ENCODE results near the gene RUNX3. TPM values are rescaled to one million over a fixed set of nuclear protein-coding genes. Genes with fewer than 3 reads are reported as not detected.

RUNX3 gene
- polyA plus RNA-seq, 1 experiment: 0.23 TPM

DNA sequence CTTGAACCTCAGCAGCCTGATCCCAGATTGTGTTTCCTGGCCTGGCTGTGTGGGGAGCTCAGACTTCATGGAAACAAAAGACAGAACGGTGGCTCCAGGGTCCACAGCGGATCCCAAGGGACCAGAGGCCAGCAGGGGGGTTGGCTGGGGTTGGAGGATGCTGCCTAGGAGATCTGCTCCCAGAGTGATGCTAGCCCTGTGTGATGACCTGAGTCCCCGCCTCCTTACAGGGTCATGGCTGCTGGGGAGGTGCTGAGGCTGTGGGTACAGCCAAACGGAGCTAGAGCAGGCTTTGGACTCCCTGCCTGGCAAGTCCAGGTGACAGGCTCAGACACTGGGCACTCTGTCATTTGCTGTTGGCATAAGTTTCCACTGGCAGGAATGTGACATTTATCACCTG lies 11.5 kb upstream of the RUNX3 start:
- no peak for TF ChIP-seq CTCF (IDR thresholded peaks at IDR 0.05; ENCODE audit: insufficient read depth, low read depth, low read length)
- Histone ChIP-seq H3K4me3 (ENCODE audit: low read depth, low read length) (no peak overlapping the region), H3K27me3 (ENCODE audit: control insufficient read depth, insufficient read depth, low read length) (peaks cover 10% of the 10 kb centered on the region), H3K36me3 (ENCODE audit: control insufficient read depth, insufficient read depth, low read length) (no peaks in the 10 kb centered on the region)
- ChIA-PET CTCF (interaction anchor here (0.7 to 3.7 kb wide), 3 partner anchors 9 to 102 kb away, joined by 3 to 25 read pairs (median 5); no protein-coding TSS in a partner anchor), POLR2A (no interaction called here)
- DNase-seq (ENCODE audit: low read depth): no peak

DNA sequence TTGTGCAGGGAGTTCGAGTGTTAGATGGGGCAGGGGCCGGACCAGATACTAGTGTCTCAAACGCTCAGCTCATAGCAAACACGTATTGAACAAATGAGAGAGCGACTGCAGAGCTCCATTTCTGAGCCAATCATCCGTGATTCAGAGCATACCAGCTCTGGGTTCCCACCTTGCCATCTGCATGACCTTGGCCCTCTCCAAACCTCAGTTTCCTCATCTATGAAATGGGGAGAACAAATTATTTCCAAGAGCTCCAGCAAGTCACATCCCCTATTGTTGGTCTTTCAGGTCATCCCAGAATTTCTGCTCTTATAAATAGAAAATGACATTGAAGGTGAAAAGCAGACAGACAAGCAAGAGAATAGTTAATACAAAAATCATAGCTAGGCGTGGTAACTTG lies 10.2 kb upstream of the RUNX3 start:
- H3K36me3 ChIP-seq (ENCODE audit: control insufficient read depth, insufficient read depth, low read length): no peaks in the 10 kb centered on the region
- peaks cover 10% of the 10 kb centered on the region for H3K27me3 ChIP-seq (ENCODE audit: control insufficient read depth, insufficient read depth, low read length)
- ChIA-PET POLR2A (no interaction called here), CTCF (interaction anchor here (0.8 to 3.7 kb wide), 3 partner anchors 10 to 97 kb away, joined by 3 to 25 read pairs (median 4); partner anchors contain the start of gene RUNX3)
- TF ChIP-seq CTCF (IDR thresholded peaks at IDR 0.05; ENCODE audit: insufficient read depth, low read depth, low read length): no peak
- H3K4me3 ChIP-seq (ENCODE audit: low read depth, low read length): no peak overlapping the region
- DNase-seq (ENCODE audit: low read depth): no peak

GRCh38 chr1:24939675-24940193 lies 9.7 kb upstream of the RUNX3 start:
- CTCF ChIA-PET: interaction anchor here (0.8 to 3.7 kb wide), 3 partner anchors 10 to 98 kb away, joined by 3 to 25 read pairs (median 4); partner anchors contain the start of gene RUNX3
- POLR2A ChIA-PET: no interaction called here
- Histone ChIP-seq H3K27me3 (ENCODE audit: control insufficient read depth, insufficient read depth, low read length) (peaks cover 9% of the 10 kb centered on the region), H3K4me3 (ENCODE audit: low read depth, low read length) (no peak overlapping the region), H3K36me3 (ENCODE audit: control insufficient read depth, insufficient read depth, low read length) (no peaks in the 10 kb centered on the region)
- TF ChIP-seq CTCF (IDR thresholded peaks at IDR 0.05; ENCODE audit: insufficient read depth, low read depth, low read length): no peak
- DNase-seq (ENCODE audit: low read depth): no peak

- TF ChIP-seq CTCF (IDR thresholded peaks at IDR 0.05; ENCODE audit: insufficient read depth, low read depth, low read length): no peak
- Histone ChIP-seq H3K36me3 (ENCODE audit: control insufficient read depth, insufficient read depth, low read length) (no peaks in the 10 kb centered on the region), H3K4me3 (ENCODE audit: low read depth, low read length) (no peak overlapping the region), H3K27me3 (ENCODE audit: control insufficient read depth, insufficient read depth, low read length) (peaks cover 9% of the 10 kb centered on the region)
- no peak for DNase-seq (ENCODE audit: low read depth)
- ChIA-PET POLR2A (no interaction called here), CTCF (interaction anchor here (1.1 to 3.7 kb wide), 2 partner anchors 90 to 99 kb away, joined by 3 to 25 read pairs; no protein-coding TSS in a partner anchor)
These were observed 9.1 kb upstream of the RUNX3 start for GRCh38 chr1:24939040-24939674.

GRCh38 chr1:24938276-24938675 lies 8.2 kb upstream of the RUNX3 start:
- no peak for TF ChIP-seq CTCF (IDR thresholded peaks at IDR 0.05; ENCODE audit: insufficient read depth, low read depth, low read length)
- H3K4me3 ChIP-seq (ENCODE audit: low read depth, low read length): no peak overlapping the region
- CTCF ChIA-PET: interaction anchor here (14.8 kb wide), 1 partner anchor 98 kb away, joined by 146 read pairs; no protein-coding TSS in a partner anchor

More at GRCh38 chr1:24938276-24938675, 8.2 kb upstream of the RUNX3 start:
- DNase-seq (ENCODE audit: low read depth): no peak
- Histone ChIP-seq H3K36me3 (ENCODE audit: control insufficient read depth, insufficient read depth, low read length) (no peaks in the 10 kb centered on the region), H3K27me3 (ENCODE audit: control insufficient read depth, insufficient read depth, low read length) (peaks cover 11% of the 10 kb centered on the region)
- POLR2A ChIA-PET: no interaction called here
